GM19324 (cell line): ENCODE measurements around the gene TUBGCP2.

Experiments
- ATAC-seq: cut with Tn5 transposase; IDR thresholded peaks from one replicate; pipeline ENCODE4 v1.9.1; 2021; ENCODE audit warnings: mild to moderate bottlenecking, moderate library complexity; ENCODE audit not compliant: unreplicated experiment, low FRiP score

TUBGCP2 gene

GRCh38 chr10:133306941-133307379 is 1.7 kb downstream of the TUBGCP2 start:
- ATAC-seq = no peak

- ATAC-seq = no peak
These were observed 2.6 kb downstream of the TUBGCP2 start for GRCh38 chr10:133306097-133306476.

GRCh38 chr10:133303206-133303605 is 5.5 kb downstream of the TUBGCP2 start:
- no peak for ATAC-seq

GRCh38 chr10:133302230-133302629 is 6.4 kb downstream of the TUBGCP2 start:
- no peak for ATAC-seq

GRCh38 chr10:133299738-133300137 is 8.9 kb downstream of the TUBGCP2 start:
- ATAC-seq = no peak

- no peak for ATAC-seq
These were observed 9.4 kb downstream of the TUBGCP2 start for GRCh38 chr10:133299224-133299623.

GRCh38 chr10:133298466-133298865 is 10.2 kb downstream of the TUBGCP2 start:
- no peak for ATAC-seq

GRCh38 chr10:133297504-133297903 is 11.2 kb downstream of the TUBGCP2 start:
- ATAC-seq = no peak

- no peak for ATAC-seq
These were observed 13.0 kb downstream of the TUBGCP2 start for GRCh38 chr10:133295426-133296320.

GRCh38 chr10:133294189-133294588 is 14.5 kb downstream of the TUBGCP2 start:
- ATAC-seq = no peak

- ATAC-seq = no peak
These were observed 14.9 kb downstream of the TUBGCP2 start for GRCh38 chr10:133293810-133294119.

- ATAC-seq = no peak
These were observed 15.5 kb downstream of the TUBGCP2 start for GRCh38 chr10:133292919-133293809.

GRCh38 chr10:133289761-133290160 is 18.9 kb downstream of the TUBGCP2 start:
- no peak for ATAC-seq

GRCh38 chr10:133287832-133288500 is 20.7 kb downstream of the TUBGCP2 start:
- ATAC-seq = no peak

- ATAC-seq = no peak
These were observed 22.3 kb downstream of the TUBGCP2 start for GRCh38 chr10:133286366-133286765.

GRCh38 chr10:133285217-133285616 is 23.5 kb downstream of the TUBGCP2 start:
- ATAC-seq = no peak

GRCh38 chr10:133283931-133284330 is 24.7 kb downstream of the TUBGCP2 start:
- no peak for ATAC-seq

- no peak for ATAC-seq
These were observed 25.8 kb downstream of the TUBGCP2 start for GRCh38 chr10:133282846-133283390.

GRCh38 chr10:133281628-133282372 is 26.9 kb downstream of the TUBGCP2 start:
- ATAC-seq = no peak

- no peak for ATAC-seq
These were observed 27.6 kb downstream of the TUBGCP2 start for GRCh38 chr10:133281084-133281483.
